ENCODE measurements around the gene SFT2D1.

SFT2D1 gene

GRCh38 chr6:166333172-166333995, 9.0 kb downstream of the SFT2D1 start:
- no peak for DNase-seq

- DNase-seq = no peak
Measured at GRCh38 chr6:166331503-166332415, 10.6 kb downstream of the SFT2D1 start.

GRCh38 chr6:166330612-166331011, 11.7 kb downstream of the SFT2D1 start:
- DNase-seq = peak; percentile 9

- DNase-seq = no peak
Measured at GRCh38 chr6:166325383-166326042, 16.8 kb downstream of the SFT2D1 start.

GRCh38 chr6:166323395-166323794, 18.9 kb downstream of the SFT2D1 start:
- DNase-seq = no peak

- no peak for DNase-seq
Measured at GRCh38 chr6:166318649-166319600, 23.4 kb downstream of the SFT2D1 start.

- DNase-seq = no peak
Measured at GRCh38 chr6:166318227-166318626, 24.1 kb downstream of the SFT2D1 start.

- DNase-seq = no peak
Measured at GRCh38 chr6:166317261-166318212, 24.8 kb downstream of the SFT2D1 start.

- DNase-seq = no peak
Measured at GRCh38 chr6:166315436-166315835, 26.9 kb downstream of the SFT2D1 start.

- no peak for DNase-seq
Measured at GRCh38 chr6:166314454-166314853, 27.9 kb downstream of the SFT2D1 start.

GRCh38 chr6:166313255-166314070, 28.9 kb downstream of the SFT2D1 start:
- peak; percentile 56 for DNase-seq

- DNase-seq = no peak
Measured at GRCh38 chr6:166312832-166313231, 29.5 kb downstream of the SFT2D1 start.

- DNase-seq = no peak
Measured at GRCh38 chr6:166310634-166311033, 31.7 kb downstream of the SFT2D1 start.

- DNase-seq = no peak
Measured at GRCh38 chr6:166309977-166310376, 32.4 kb downstream of the SFT2D1 start.

- DNase-seq = no peak
Measured at GRCh38 chr6:166308769-166309589, 33.4 kb downstream of the SFT2D1 start.

- DNase-seq = no peak
Measured at GRCh38 chr6:166308033-166308768, 34.1 kb downstream of the SFT2D1 start, which contains the start of gene PRR18. TSS of gene PRR18 (minus strand) at chr6:166308392. CDS start at chr6:166308142, 250 bp downstream.

GRCh38 chr6:166307082-166308032, 35.0 kb downstream of the SFT2D1 start:
- no peak for DNase-seq
